HepG2 (cell line): Measurements from ENCODE around the gene HOMEZ. TPM values are rescaled to one million over a fixed set of nuclear protein-coding genes. Genes with fewer than 3 reads are reported as not detected.

Source experiments
- CREB1 ChIP-seq, 2 experiments: fragments of 450-650 bp in 1 of 2; IDR thresholded peaks; 2 replicates each; pipeline ENCODE4 v1.6.1; 2016 to 2017; ENCODE audit warnings: control low read depth in 1 of 2, mild to moderate bottlenecking in 1 of 2, missing compliant biosample characterization in 1 of 2, missing genetic modification characterization in 1 of 2
- DR1 ChIP-seq: sonication (generic); formaldehyde crosslinking; IDR thresholded peaks from 2 replicates; pipeline ENCODE4 v1.8.0; 2021; ENCODE audit warnings: mild to moderate bottlenecking, missing genetic modification reagents, inconsistent platforms
- HNRNPLL ChIP-seq: fragments of 200-400 bp; formaldehyde crosslinking; IDR thresholded peaks from 2 replicates; pipeline ENCODE4 v1.6.1; 2017; ENCODE audit warnings: mild to moderate bottlenecking, low read depth, low read length; ENCODE audit not compliant: poor library complexity, severe bottlenecking
- IRX3 ChIP-seq: sonication (generic); formaldehyde crosslinking; IDR thresholded peaks from 2 replicates; pipeline ENCODE4 v1.8.1; 2023; ENCODE audit warnings: mild to moderate bottlenecking, low read depth, missing genetic modification reagents, borderline replicate concordance
- KDM2A ChIP-seq: sonication (generic); formaldehyde crosslinking; IDR thresholded peaks from 2 replicates; pipeline ENCODE4 v1.4.0; 2020; ENCODE audit warnings: low read depth, missing genetic modification reagents, borderline replicate concordance
- MIER3 ChIP-seq: IDR thresholded peaks from 2 replicates; pipeline ENCODE4 v1.6.1; 2016; ENCODE audit warnings: missing compliant biosample characterization, borderline replicate concordance
- NFATC3 ChIP-seq: sonication (generic); formaldehyde crosslinking; IDR thresholded peaks from 2 replicates; pipeline ENCODE4 v1.5.1; 2020; ENCODE audit warnings: mild to moderate bottlenecking, missing genetic modification reagents
- PCBP2 ChIP-seq: fragments of 200-400 bp; formaldehyde crosslinking; optimal IDR thresholded peaks from 2 replicates; pipeline ENCODE3; 2018; ENCODE audit warnings: low read length, low read depth; ENCODE audit not compliant: poor library complexity, severe bottlenecking
- ZBTB21 ChIP-seq: sonication (generic); formaldehyde crosslinking; IDR thresholded peaks from 2 replicates; pipeline ENCODE4 v1.4.0; 2020; ENCODE audit warnings: missing genetic modification reagents
- ZC3H4 ChIP-seq: sonication (generic); formaldehyde crosslinking; IDR thresholded peaks from 2 replicates; pipeline ENCODE4 v1.4.0; 2020; ENCODE audit warnings: missing genetic modification reagents, borderline replicate concordance
- ZNF251 ChIP-seq: sonication (generic); formaldehyde crosslinking; IDR thresholded peaks from 2 replicates; pipeline ENCODE4 v1.9.0; 2021; ENCODE audit warnings: mild to moderate bottlenecking, missing genetic modification reagents
- ZNF33B ChIP-seq: sonication (generic); formaldehyde crosslinking; IDR thresholded peaks from 2 replicates; pipeline ENCODE4 v1.5.1; 2020; ENCODE audit warnings: mild to moderate bottlenecking, missing genetic modification reagents
- ZNF713 ChIP-seq: sonication (generic); formaldehyde crosslinking; IDR thresholded peaks from 2 replicates; pipeline ENCODE4 v1.4.0; 2020; ENCODE audit warnings: mild to moderate bottlenecking, missing genetic modification reagents
- ZNF776 ChIP-seq: sonication (generic); formaldehyde crosslinking; IDR thresholded peaks from 2 replicates; pipeline ENCODE4 v1.4.0; 2020; ENCODE audit warnings: mild to moderate bottlenecking, missing genetic modification reagents
- polyA plus RNA-seq, 8 experiments: library from polyadenylated mRNA; depleted of rRNA in 3 of 8; stranded (reverse) in 7 of 8; unstranded in 1 of 8; fragments of >200 nt; fragmentation: Illumina TruSeq in 4 of 8; extraction: Trizol in 4 of 8; gene quantifications; 2 replicates each; pipeline versions ENCODE4 v1.2.1 to v1.2.3, GENCODE V29; 2011 to 2016; ENCODE audit warnings: low read depth in 4 of 8, missing spikeins in 1 of 8, mixed read lengths in 1 of 8; ENCODE audit not compliant: insufficient read depth in 1 of 8
- total RNA-seq, 5 experiments: library from RNA; depleted of rRNA; stranded (reverse); fragments of >200 nt; fragmentation: Illumina TruSeq; extraction: Trizol; gene quantifications; 2 replicates each; pipeline ENCODE4 v1.2.3, GENCODE V29; 2016; ENCODE audit warnings: low read depth in 1 of 5
- TF ChIP-seq, protein P1 (sequence below): sonication (generic); formaldehyde crosslinking; IDR thresholded peaks from 2 replicates; pipeline ENCODE4 v1.4.0; 2020; ENCODE audit warnings: missing genetic modification reagents, mild to moderate bottlenecking, borderline replicate concordance
- TF ChIP-seq, protein P2 (sequence below): sonication (generic); formaldehyde crosslinking; IDR thresholded peaks from 2 replicates; pipeline ENCODE4 v1.8.0; 2022; ENCODE audit warnings: missing genetic modification reagents, mild to moderate bottlenecking, moderate library complexity, borderline replicate concordance
- TF ChIP-seq, protein P3 (sequence below): sonication (generic); formaldehyde crosslinking; IDR thresholded peaks from 2 replicates; pipeline ENCODE4 v1.5.1; 2020; ENCODE audit warnings: missing genetic modification reagents, mild to moderate bottlenecking, borderline replicate concordance
- TF ChIP-seq, protein P4 (sequence below): fragments of 450-650 bp; IDR thresholded peaks from 2 replicates; pipeline ENCODE4 v1.6.1; 2017; ENCODE audit warnings: mild to moderate bottlenecking
- TF ChIP-seq, protein P5 (sequence below): IDR thresholded peaks from 2 replicates; pipeline ENCODE4 v1.6.1; 2016; ENCODE audit warnings: mild to moderate bottlenecking, missing biosample characterization, missing genetic modification reagents

HOMEZ gene
- total and polyA plus RNA-seq, 2 of the 13 experiments (the other 11 are each of a cell fraction or from before 2014, with no cell fraction given), result 14.5 to 31.8 TPM

DNA sequence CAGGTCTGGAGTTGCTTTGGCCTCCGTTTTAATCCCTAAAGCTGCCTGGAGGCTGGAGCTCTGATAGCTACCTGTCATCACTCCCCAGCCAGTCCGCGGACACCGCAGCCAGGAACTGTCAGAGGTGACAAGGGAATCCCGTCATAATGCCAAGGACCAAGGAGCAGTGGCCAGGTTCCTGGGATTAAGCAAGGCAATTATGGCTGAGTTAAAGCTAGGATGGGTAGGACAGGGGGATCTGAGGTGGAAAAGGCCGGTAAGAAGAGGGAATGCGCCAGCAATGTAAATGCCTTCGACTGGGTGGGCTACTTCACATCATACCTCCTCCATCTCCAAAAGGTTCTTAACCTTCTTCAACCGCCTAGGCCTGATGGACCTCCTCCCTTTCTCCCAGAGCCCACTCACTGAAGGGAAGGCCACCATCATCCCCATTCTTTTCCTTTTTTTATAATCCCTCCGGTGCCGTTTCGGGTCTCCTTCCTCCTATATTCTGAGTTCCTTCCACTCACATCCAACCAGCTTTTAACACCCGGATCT, 14.8 kb upstream of the HOMEZ start (continued):
- TF ChIP-seq, protein P1, sequence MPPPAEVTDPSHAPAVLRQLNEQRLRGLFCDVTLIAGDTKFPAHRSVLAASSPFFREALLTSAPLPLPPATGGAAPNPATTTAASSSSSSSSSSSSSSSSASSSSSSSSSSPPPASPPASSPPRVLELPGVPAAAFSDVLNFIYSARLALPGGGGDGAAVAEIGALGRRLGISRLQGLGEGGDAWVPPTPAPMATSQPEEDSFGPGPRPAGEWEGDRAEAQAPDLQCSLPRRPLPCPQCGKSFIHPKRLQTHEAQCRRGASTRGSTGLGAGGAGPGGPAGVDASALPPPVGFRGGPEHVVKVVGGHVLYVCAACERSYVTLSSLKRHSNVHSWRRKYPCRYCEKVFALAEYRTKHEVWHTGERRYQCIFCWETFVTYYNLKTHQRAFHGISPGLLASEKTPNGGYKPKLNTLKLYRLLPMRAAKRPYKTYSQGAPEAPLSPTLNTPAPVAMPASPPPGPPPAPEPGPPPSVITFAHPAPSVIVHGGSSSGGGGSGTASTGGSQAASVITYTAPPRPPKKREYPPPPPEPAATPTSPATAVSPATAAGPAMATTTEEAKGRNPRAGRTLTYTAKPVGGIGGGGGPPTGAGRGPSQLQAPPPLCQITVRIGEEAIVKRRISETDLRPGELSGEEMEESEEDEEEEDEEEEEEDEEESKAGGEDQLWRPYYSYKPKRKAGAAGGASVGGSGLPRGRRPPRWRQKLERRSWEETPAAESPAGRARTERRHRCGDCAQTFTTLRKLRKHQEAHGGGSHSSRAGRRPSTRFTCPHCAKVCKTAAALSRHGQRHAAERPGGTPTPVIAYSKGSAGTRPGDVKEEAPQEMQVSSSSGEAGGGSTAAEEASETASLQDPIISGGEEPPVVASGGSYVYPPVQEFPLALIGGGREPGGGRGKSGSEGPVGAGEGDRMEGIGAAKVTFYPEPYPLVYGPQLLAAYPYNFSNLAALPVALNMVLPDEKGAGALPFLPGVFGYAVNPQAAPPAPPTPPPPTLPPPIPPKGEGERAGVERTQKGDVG (CRISPR knock-in tag), result 0 out of 2 replicates have a peak, but pooled peaks have one; percentile 63
- TF ChIP-seq IRX3 (CRISPR knock-in tag), result no peak
- TF ChIP-seq HNRNPLL, result no peak
- 0 out of 2 replicates have a peak, but pooled peaks have one; percentile 84 for TF ChIP-seq ZNF251 (CRISPR knock-in tag)
- TF ChIP-seq ZNF713 (CRISPR knock-in tag), result 0 out of 2 replicates have a peak, but pooled peaks have one; percentile 56
- no peak for TF ChIP-seq ZNF776 (CRISPR knock-in tag)
- TF ChIP-seq, protein P2, sequence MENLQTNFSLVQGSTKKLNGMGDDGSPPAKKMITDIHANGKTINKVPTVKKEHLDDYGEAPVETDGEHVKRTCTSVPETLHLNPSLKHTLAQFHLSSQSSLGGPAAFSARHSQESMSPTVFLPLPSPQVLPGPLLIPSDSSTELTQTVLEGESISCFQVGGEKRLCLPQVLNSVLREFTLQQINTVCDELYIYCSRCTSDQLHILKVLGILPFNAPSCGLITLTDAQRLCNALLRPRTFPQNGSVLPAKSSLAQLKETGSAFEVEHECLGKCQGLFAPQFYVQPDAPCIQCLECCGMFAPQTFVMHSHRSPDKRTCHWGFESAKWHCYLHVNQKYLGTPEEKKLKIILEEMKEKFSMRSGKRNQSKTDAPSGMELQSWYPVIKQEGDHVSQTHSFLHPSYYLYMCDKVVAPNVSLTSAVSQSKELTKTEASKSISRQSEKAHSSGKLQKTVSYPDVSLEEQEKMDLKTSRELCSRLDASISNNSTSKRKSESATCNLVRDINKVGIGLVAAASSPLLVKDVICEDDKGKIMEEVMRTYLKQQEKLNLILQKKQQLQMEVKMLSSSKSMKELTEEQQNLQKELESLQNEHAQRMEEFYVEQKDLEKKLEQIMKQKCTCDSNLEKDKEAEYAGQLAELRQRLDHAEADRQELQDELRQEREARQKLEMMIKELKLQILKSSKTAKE (CRISPR knock-in tag), result no peak
- TF ChIP-seq ZNF33B (CRISPR knock-in tag), result peak; percentile 51; the same call in 1 of the 2 replicates
- TF ChIP-seq, protein P3, sequence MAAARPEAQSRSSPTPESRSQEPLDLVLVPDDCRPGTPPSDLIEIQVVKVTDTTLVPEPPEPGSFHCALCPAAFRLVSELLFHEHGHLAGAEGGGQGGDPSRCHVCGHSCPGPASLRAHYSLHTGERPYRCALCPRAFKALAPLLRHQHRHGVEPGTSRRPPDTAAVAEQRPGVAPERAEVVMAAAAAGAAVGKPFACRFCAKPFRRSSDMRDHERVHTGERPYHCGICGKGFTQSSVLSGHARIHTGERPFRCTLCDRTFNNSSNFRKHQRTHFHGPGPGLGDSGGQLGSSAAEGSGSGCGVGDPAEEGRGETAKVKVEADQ (CRISPR knock-in tag), result no peak
- TF ChIP-seq, protein P4, sequence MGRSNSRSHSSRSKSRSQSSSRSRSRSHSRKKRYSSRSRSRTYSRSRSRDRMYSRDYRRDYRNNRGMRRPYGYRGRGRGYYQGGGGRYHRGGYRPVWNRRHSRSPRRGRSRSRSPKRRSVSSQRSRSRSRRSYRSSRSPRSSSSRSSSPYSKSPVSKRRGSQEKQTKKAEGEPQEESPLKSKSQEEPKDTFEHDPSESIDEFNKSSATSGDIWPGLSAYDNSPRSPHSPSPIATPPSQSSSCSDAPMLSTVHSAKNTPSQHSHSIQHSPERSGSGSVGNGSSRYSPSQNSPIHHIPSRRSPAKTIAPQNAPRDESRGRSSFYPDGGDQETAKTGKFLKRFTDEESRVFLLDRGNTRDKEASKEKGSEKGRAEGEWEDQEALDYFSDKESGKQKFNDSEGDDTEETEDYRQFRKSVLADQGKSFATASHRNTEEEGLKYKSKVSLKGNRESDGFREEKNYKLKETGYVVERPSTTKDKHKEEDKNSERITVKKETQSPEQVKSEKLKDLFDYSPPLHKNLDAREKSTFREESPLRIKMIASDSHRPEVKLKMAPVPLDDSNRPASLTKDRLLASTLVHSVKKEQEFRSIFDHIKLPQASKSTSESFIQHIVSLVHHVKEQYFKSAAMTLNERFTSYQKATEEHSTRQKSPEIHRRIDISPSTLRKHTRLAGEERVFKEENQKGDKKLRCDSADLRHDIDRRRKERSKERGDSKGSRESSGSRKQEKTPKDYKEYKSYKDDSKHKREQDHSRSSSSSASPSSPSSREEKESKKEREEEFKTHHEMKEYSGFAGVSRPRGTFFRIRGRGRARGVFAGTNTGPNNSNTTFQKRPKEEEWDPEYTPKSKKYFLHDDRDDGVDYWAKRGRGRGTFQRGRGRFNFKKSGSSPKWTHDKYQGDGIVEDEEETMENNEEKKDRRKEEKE, result no peak
- peak; percentile 37; the same call in 1 of the 2 replicates for TF ChIP-seq MIER3 (CRISPR knock-in tag)
- peak; percentile 86; the same call in 1 of the 2 replicates for TF ChIP-seq NFATC3
- peak; percentile 51 for TF ChIP-seq PCBP2
- peak; percentile 60; the same call in 1 of the 2 replicates for TF ChIP-seq CREB1 (IDR thresholded peaks at IDR 0.05)
- TF ChIP-seq CREB1 (CRISPR knock-in tag; IDR thresholded peaks at IDR 0.05), result no peak
- TF ChIP-seq ZBTB21, result peak; percentile 31
- TF ChIP-seq KDM2A (CRISPR knock-in tag), result no peak
- TF ChIP-seq DR1 (CRISPR knock-in tag), result no peak
- TF ChIP-seq, protein P5, sequence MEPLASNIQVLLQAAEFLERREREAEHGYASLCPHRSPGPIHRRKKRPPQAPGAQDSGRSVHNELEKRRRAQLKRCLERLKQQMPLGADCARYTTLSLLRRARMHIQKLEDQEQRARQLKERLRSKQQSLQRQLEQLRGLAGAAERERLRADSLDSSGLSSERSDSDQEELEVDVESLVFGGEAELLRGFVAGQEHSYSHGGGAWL (CRISPR knock-in tag), result no peak; the same call in 1 of the 2 replicates
- TF ChIP-seq ZC3H4 (CRISPR knock-in tag), result peak; percentile 39; the same call in 1 of the 2 replicates
